GM12801 (cell line): ENCODE results near the gene ASTN2.

Experiments used
- TF ChIP-seq, protein P1 (sequence below): IDR thresholded peaks from one replicate; pipeline ENCODE4 v1.5.1; 2011; ENCODE audit warnings: control low read depth; ENCODE audit not compliant: insufficient read length; ENCODE audit errors: extremely low read depth

ASTN2 gene

DNA sequence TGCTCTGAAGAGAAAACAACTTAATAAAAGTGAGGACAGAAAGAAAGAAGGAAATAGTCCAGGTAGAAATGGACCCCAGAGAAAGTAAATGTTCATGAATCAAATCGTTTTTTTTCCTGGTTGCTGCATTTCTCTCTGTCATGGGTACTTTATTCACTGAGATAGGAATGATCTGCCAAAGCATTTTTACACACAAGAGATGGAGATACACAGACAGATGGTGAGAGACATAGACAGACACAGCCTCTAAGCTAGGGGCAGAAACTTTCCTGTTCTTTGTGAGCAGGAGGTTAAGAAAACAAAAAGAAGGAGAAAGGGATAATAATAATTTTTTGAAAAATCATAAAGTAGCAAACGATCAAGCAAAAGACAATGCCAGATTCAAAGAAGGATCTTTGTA is 73.7 kb downstream of the ASTN2 start:
- TF ChIP-seq, protein P1, sequence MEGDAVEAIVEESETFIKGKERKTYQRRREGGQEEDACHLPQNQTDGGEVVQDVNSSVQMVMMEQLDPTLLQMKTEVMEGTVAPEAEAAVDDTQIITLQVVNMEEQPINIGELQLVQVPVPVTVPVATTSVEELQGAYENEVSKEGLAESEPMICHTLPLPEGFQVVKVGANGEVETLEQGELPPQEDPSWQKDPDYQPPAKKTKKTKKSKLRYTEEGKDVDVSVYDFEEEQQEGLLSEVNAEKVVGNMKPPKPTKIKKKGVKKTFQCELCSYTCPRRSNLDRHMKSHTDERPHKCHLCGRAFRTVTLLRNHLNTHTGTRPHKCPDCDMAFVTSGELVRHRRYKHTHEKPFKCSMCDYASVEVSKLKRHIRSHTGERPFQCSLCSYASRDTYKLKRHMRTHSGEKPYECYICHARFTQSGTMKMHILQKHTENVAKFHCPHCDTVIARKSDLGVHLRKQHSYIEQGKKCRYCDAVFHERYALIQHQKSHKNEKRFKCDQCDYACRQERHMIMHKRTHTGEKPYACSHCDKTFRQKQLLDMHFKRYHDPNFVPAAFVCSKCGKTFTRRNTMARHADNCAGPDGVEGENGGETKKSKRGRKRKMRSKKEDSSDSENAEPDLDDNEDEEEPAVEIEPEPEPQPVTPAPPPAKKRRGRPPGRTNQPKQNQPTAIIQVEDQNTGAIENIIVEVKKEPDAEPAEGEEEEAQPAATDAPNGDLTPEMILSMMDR: no peak

DNA sequence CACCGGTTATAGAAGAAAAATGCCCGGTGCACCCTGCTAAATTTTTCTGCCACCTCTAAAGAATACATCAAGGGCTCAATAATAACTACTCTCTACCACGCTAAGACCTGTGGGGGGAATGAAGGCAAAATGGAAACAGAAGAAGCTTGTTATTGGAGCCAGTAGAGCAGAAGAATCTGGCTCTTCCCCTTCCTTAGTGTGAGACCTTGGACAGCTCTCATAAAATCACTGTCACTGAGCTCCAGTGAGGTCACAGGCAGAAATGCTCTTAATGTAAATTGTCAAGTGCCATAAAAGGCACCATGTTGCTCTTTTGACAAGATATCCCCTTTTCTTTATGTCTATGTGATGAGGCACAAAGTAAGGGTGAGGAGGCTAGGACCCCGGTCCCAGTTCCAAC is 74.4 kb downstream of the ASTN2 start:
- TF ChIP-seq, protein P1: no peak

DNA sequence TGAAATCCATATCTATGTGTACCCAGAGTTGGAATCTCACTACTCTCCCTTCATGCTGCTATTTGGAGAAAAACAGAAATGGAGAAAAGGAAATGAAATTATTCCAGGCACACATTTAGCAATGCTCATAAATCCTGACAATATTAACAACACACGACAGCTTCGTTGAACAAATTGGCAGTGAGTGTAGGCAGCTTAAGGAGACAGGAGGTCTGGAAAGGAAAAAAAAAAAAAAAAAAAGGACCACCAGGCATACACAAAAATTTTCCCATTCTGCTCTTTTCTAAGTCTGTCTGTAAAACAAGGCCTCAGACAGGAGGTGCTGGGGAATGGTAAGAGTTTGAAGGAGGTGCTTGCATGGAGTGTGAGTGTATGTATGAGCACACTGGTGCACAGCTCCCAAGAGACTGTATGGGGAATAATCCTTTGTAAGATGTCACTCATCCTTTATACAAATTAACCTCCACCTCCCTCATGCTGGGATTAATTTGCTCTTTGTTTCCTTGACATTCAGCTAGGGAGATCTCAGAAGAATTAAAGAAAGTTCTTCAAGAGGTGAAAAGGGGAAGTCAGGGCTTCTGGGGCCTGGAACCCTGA is 78.9 kb downstream of the ASTN2 start:
- TF ChIP-seq, protein P1: no peak

DNA sequence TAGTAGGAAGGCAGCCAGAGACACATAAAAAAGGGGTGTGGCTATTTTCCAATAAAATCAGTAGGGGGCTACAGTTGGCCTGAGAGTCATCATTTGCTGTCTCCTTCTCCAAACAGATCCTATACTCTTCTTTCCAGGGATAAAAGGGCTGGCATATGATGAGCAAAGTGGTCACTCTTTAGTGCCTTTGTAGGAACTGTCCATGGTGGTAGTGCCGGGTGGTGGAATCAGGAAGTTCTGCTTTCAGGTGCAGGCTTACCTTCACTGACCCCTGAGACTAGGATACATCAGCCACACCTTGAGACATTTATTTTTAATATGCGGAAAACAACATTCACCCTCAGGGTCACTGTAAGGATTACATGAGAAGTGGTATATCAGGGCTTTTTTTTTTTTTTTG is 80.8 kb downstream of the ASTN2 start:
- TF ChIP-seq, protein P1: no peak

DNA sequence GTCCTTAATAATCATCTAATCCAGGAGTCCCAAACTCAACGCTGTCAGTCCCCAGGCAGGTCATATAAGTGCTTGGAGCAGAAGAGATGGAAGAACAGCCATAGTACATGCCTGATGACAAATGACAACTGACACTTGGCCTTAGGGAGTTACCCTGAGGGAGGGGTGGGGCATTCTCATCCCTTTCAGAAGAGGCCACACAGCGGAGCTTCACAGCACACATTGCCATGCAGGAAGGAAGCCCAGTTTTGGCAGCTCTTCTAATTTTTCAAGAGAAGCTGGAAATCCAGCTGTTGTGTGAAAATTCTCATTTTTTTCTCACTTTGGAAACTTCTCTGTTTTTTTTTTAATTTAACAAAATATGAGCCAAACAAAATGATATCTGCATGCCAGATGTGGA is 89.0 kb downstream of the ASTN2 start:
- TF ChIP-seq, protein P1: no peak

DNA sequence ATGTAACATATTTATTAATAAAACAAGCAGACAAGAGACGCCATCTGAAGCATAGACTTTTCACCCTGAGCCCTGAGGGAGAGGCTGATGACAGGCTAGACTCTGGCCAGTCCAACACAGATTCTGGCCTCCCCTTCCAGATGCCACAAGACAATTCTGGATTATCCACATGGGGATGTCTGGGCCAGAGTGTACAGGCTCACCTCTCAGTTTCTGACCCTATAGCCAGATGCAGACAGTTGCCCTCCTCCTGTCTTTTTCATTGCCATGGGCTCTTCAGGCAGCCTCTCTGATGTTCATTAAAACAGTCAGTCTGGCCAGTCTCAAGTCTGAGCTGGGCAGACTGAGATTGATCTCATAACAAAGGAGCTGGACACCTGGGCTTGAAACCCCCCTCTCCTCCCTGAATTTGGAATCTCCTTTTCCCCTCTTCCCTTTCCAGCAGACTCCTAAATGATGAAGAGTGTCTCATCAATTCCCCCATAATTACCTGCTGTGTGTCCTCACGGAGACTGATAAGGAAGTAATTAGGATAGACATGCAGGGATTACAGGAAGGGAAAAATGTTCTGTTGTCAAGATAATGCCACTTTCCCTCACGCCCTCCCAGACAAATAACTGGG is 89.6 kb downstream of the ASTN2 start:
- TF ChIP-seq, protein P1: no peak

DNA sequence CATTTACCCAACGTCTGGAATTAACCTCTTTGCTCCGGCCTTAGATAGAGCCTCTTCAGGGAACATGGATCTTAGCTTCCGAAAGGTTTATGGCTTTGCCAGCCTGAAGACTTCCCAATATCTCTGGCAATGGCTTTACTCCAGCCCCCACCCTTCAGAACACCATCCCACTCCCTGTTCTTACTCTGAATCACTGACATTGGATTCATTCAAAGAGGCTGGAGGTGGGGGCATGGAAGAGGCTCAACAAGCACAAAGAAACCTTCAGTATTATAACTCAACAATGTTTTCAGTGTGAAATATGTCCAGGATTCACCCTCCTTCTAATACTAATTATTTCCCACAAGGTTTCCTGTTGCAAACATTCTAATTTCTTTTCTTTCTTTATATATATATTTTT is 91.5 kb downstream of the ASTN2 start:
- TF ChIP-seq, protein P1: no peak
